GM23338 (cell line): Measurements from ENCODE around the gene POTEE.
"Not testable (repeated sequence)": the region's sequence is repeated elsewhere in the genome, so short reads cannot be mapped to it uniquely, and the experiment has no call there.

Experiments used
- CREB1 ChIP-seq: fragments of 250-450 bp; sonication (Bioruptor Pico); IDR thresholded peaks from 2 replicates; pipeline ENCODE4 v1.5.0; 2020; ENCODE audit warnings: low read depth, mild to moderate bottlenecking, moderate library complexity
- CTCF ChIP-seq, 2 experiments: fragments of 200-600 bp in 1 of 2; sonication (generic) in 1 of 2; conservative IDR thresholded peaks; 2 replicates each; pipeline versions ENCODE4 v1.5.1 to v1.6.1; 2016 to 2017; ENCODE audit warnings: antibody characterized with exemption in 2 of 2, low read depth in 2 of 2, mild to moderate bottlenecking in 2 of 2, moderate library complexity in 1 of 2
- ETS1 ChIP-seq: IDR thresholded peaks from 2 replicates; pipeline ENCODE4 v1.6.1; 2016; ENCODE audit warnings: antibody characterized with exemption
- EZH2 ChIP-seq: fragments of 200-600 bp; sonication (generic); IDR thresholded peaks from one replicate; pipeline ENCODE4 v1.8.0; 2017; ENCODE audit warnings: antibody characterized with exemption, mild to moderate bottlenecking, low read depth; ENCODE audit not compliant: unreplicated experiment
- EZH2phosphoT487 ChIP-seq: fragments of 200-600 bp; sonication (generic); IDR thresholded peaks from one replicate; pipeline ENCODE4 v1.8.1; 2018; ENCODE audit warnings: antibody characterized with exemption; ENCODE audit not compliant: unreplicated experiment
- JUNB ChIP-seq: IDR thresholded peaks from one replicate; pipeline ENCODE4 v1.6.1; 2016; ENCODE audit warnings: antibody characterized with exemption; ENCODE audit not compliant: unreplicated experiment
- NANOG ChIP-seq: IDR thresholded peaks from 2 replicates; pipeline ENCODE4 v1.6.1; 2016; ENCODE audit warnings: antibody characterized with exemption, borderline replicate concordance
- POLR2AphosphoS5 ChIP-seq: IDR thresholded peaks from 2 replicates; pipeline ENCODE4 v1.6.1; 2016; ENCODE audit warnings: antibody characterized with exemption, low read depth
- REST ChIP-seq: IDR thresholded peaks from one replicate; pipeline ENCODE4 v1.6.1; 2018; ENCODE audit warnings: antibody characterized with exemption; ENCODE audit not compliant: unreplicated experiment
- STAT1 ChIP-seq: IDR thresholded peaks from one replicate; pipeline ENCODE4 v1.6.1; 2016; ENCODE audit warnings: antibody characterized with exemption; ENCODE audit not compliant: unreplicated experiment
- ZNF462 ChIP-seq: fragments of 250-450 bp; sonication (Bioruptor Pico); IDR thresholded peaks from 2 replicates; pipeline ENCODE4 v1.5.0; 2020; ENCODE audit warnings: mild to moderate bottlenecking, moderate library complexity

- not testable (repeated sequence) for TF ChIP-seq CTCF (conservative IDR thresholded peaks at IDR 0.05; ENCODE audit: low read depth in 2 of 2); EZH2phosphoT487; POLR2AphosphoS5; EZH2; CREB1; JUNB; REST; STAT1; NANOG; ZNF462 (CRISPR knock-in tag); ETS1
Measured at GRCh38 chr2:131209030-131209772, at the start of gene POTEE.
